Small intestine (tissue), 16 donors: ENCODE measurements around the gene GPHB5. TPM values are rescaled to one million over a fixed set of nuclear protein-coding genes. Genes with fewer than 3 reads are reported as not detected.

Source experiments
- DNase-seq, 2 donors: peaks; one replicate each; pipeline versions ENCODE4 v3.0.0 to v3.0.0-alpha.2; 2013
- FAIRE-seq: peaks from 2 replicates; lab custom pipeline; 2012; peaks lifted over from hg19 to GRCh38; lab: Jason Lieb, UNC
- H3K27ac ChIP-seq, 3 donors: one replicate each; pipeline ENCODE4 v1.5.1; 2013; ENCODE audit warnings: low read length in 2 of 3, mild to moderate bottlenecking in 2 of 3, control low read depth in 1 of 3, inconsistent platforms in 1 of 3, low read depth in 1 of 3, moderate library complexity in 1 of 3
- H3K27me3 ChIP-seq, 3 donors: one replicate each; pipeline ENCODE4 v1.6.1; 2013; ENCODE audit warnings: low read length in 3 of 3, inconsistent platforms in 1 of 3; ENCODE audit not compliant: control insufficient read depth in 3 of 3, insufficient read depth in 3 of 3
- H3K36me3 ChIP-seq, 3 donors: one replicate each; pipeline ENCODE4 v1.6.1; 2013; ENCODE audit warnings: low read length in 3 of 3, inconsistent platforms in 1 of 3, low read depth in 1 of 3, mild to moderate bottlenecking in 1 of 3, moderate library complexity in 1 of 3; ENCODE audit not compliant: control insufficient read depth in 3 of 3, insufficient read depth in 2 of 3
- H3K4me1 ChIP-seq, 3 donors: one replicate each; pipeline ENCODE4 v1.6.1; 2013; ENCODE audit warnings: low read length in 2 of 3, inconsistent platforms in 1 of 3, low read depth in 1 of 3, mild to moderate bottlenecking in 1 of 3, moderate library complexity in 1 of 3; ENCODE audit not compliant: control insufficient read depth in 3 of 3, insufficient read depth in 2 of 3
- H3K4me3 ChIP-seq, 3 donors: one replicate each; pipeline ENCODE4 v1.5.1; 2013; ENCODE audit warnings: low read length in 3 of 3, control low read depth in 1 of 3, inconsistent platforms in 1 of 3, low read depth in 1 of 3, mild to moderate bottlenecking in 1 of 3, moderate library complexity in 1 of 3
- H3K9me3 ChIP-seq, 2 donors: one replicate each; pipeline ENCODE4 v1.6.1; 2013; ENCODE audit warnings: low read depth in 1 of 2, low read length in 1 of 2; ENCODE audit not compliant: control insufficient read depth in 2 of 2, insufficient read depth in 1 of 2
- WGBS, 3 donors: extraction: QIAGEN DNeasy Blood & Tissue Kit; methylation state at CpG; one replicate each; pipeline ENCODE4 v1.1.7; 2013; 5-methylcytosine and 5-hydroxymethylcytosine counted together
- long read RNA-seq, 10 donors: transcript quantifications; one replicate each; lab custom pipeline, GENCODE V29; 2026
- polyA plus RNA-seq, 4 donors: library from polyadenylated mRNA; stranded (reverse) in 3 of 4; unstranded in 1 of 4; fragments of 200-250 nt in 3 of 4; fragments of 120-200 nt in 1 of 4; gene quantifications; one replicate each; pipeline versions ENCODE4 v1.2.1 to v1.2.3, GENCODE V29; 2013
- donor health status: healthy with polysubstance abuse.
- donor health status: control.
- donor health status: control.
- donor health status: Bipolar disorder and iron deficiency.
- donor health status: healthy.

Gene GPHB5, protein sequence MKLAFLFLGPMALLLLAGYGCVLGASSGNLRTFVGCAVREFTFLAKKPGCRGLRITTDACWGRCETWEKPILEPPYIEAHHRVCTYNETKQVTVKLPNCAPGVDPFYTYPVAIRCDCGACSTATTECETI
- polyA plus RNA-seq: not detected
- long read RNA-seq, donor 1: 0 reads
- long read RNA-seq, donor 2: 0 reads
- long read RNA-seq, donor 3: 0 reads
- long read RNA-seq, donor 4: 0 reads
- long read RNA-seq, donor 5: 0 reads
- long read RNA-seq, donor 6: 0 reads
- long read RNA-seq, donor 7: 0 reads
- long read RNA-seq, donor 8: 0 reads
- long read RNA-seq, donor 9: 0 reads
- long read RNA-seq, donor 10: 0 reads

DNA sequence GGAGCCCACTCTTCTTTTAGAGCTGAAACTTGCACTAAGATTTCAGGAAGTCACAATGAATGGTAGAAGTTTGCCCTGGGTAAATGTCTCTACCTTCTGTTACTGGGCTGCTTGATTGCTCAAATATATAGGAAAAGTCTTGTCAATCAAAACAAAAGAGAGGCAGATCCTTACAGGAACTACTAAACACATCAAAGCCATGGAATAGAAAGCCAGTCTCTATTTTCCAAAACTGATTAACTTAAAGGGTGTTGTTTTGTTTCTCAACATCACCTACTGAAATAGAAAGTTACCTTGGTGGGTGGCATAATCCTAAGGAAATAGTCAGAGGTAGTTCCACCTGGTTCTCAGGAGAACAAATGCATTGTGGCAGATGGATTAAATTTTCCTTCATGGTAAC lies at the start of gene GPHB5:
GPHB5 (minus strand) TSS at position 101 of the 400 bp plus-strand sequence. CDS start 1,086 bp downstream, outside the sequence.
- Histone ChIP-seq H3K4me3 (no peak within 1 kb of the TSS), H3K36me3 (no peaks in the 10 kb centered on the region), H3K9me3 (no peaks in the 10 kb centered on the region), H3K4me1 (no peaks in the 10 kb centered on the region), H3K27me3 (peaks cover 0 to 2% (median 0%) of the 10 kb centered on the region in 3 donors), H3K27ac (no peak within 1 kb of the TSS)
- no peak for DNase-seq
- no peak for FAIRE-seq

DNA sequence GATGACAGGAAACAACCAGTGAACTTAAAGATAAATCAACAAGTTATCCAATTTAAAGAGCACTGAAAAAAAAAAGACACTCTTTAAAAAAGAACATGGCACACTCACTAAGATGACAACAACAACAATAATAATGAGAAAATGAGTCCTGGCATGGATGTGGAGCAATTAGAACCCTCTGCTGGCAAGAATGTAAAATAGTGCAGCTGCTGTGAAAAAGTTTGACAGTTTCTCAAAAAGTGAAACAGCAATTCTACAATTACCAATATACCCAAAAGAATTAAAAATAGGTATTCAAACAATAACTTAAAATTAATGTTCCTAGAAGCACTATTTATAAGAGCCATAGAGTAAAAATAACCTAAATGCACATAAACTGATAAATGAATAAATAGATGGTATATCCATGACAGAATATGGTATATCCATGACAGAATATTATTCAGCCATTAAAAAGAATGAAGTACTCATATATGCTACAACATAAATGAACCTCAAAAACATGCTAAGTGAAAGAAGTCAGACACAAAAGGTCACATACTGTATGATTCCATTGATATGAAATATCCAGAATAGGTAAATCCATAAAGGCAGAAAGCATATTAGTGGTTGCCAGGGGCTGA lies 49.1 kb upstream of the GPHB5 start:
- Histone ChIP-seq H3K4me1 (no peaks in the 10 kb centered on the region), H3K27me3 (no peaks in the 10 kb centered on the region), H3K9me3 (peaks cover 0 to 3% of the 10 kb centered on the region in 2 donors), H3K4me3 (no peak overlapping the region), H3K36me3 (peaks cover 0 to 2% (median 1%) of the 10 kb centered on the region in 3 donors), H3K27ac (no peak overlapping the region)
- DNase-seq: no peak
- no peak for FAIRE-seq

DNA sequence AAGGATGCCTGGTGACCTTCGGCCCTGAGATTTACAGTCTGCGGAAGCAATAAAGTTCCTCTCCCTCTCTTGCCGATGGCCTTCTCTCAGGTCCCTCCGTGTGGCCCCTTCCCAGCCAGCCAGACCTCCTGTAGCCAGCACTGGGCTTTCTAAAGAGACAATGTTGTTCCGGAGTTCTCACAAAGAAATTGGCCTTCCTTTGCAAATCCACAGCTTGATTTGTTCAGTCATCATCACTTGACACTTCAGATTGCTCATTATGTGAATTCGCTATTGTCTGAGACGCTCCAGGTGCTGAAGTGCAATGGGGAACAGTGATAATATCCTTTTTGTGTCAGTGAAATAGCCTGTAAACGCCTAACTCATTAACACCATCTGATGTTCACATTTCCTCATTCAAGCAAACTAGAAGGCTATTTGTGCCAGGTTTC lies 43.7 kb upstream of the GPHB5 start:
- H3K4me1 ChIP-seq: no peaks in the 10 kb centered on the region
- peak overlapping the region in 1 of 3 donors; percentile 42 for H3K27ac ChIP-seq
- no peaks in the 10 kb centered on the region for H3K36me3 ChIP-seq
- no peaks in the 10 kb centered on the region for H3K9me3 ChIP-seq
- FAIRE-seq: no peak
- peak; percentile 9 to 73 for DNase-seq
- H3K27me3 ChIP-seq: no peaks in the 10 kb centered on the region
- WGBS, 3 donors: 12 to 37% (median 28%) methylated on average over 8 of the region's 8 CpGs
- H3K4me3 ChIP-seq: no peak overlapping the region

DNA sequence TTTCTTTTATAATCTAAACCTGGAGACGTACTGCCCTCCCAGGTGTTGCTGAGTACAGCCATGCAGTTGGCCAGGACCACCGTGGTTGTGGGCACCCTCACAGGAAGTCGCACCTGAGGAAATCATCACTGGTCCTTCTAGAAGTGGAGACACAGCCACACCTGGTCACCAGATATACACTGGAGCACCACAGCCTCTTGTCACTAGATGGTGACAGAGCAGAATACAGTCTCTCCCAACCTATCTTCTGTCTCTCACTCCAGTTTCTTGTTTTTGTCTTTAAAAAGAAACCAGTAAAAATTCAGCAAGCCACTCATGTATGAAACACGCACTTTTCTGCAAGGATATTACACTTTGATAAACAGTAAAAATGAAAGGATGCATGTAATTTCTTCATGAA lies 43.1 kb upstream of the GPHB5 start:
- H3K27me3 ChIP-seq: no peaks in the 10 kb centered on the region
- no peaks in the 10 kb centered on the region for H3K4me1 ChIP-seq
- no peaks in the 10 kb centered on the region for H3K36me3 ChIP-seq
- FAIRE-seq: no peak
- DNase-seq: peak; percentile 2 to 31
- no peak overlapping the region for H3K27ac ChIP-seq
- 42 to 64% (median 43%) methylated on average over 4 of the region's 4 CpGs for WGBS, 3 donors
- H3K9me3 ChIP-seq: no peaks in the 10 kb centered on the region
- H3K4me3 ChIP-seq: no peak overlapping the region

DNA sequence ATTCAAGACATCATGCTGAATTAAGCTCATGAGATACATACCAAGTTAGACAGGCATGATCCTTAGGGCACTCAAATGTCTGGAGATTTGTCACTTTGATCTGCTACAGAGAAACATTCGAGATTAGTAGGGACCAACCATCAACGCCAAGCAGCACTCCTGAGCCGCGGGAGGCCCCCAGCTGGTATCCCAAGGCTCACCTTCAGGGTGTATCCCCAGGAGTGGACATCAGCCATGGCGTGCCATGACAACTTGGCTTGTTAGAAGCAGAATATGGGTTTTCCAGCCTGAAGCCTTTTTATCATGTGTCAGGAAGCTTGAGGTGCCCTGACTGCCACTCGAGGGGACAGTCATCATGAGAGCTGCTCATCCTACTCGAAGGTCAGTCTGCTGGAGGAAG lies 39.1 kb upstream of the GPHB5 start:
- Histone ChIP-seq H3K4me1 (no peaks in the 10 kb centered on the region), H3K36me3 (no peaks in the 10 kb centered on the region), H3K4me3 (no peak overlapping the region), H3K27ac (no peak overlapping the region), H3K27me3 (peaks cover 0 to 2% (median 0%) of the 10 kb centered on the region in 3 donors), H3K9me3 (no peaks in the 10 kb centered on the region)
- FAIRE-seq: no peak
- 86 to 91% (median 87%) methylated on average over 7 of the region's 7 CpGs for WGBS, 3 donors
- no peak for DNase-seq

DNA sequence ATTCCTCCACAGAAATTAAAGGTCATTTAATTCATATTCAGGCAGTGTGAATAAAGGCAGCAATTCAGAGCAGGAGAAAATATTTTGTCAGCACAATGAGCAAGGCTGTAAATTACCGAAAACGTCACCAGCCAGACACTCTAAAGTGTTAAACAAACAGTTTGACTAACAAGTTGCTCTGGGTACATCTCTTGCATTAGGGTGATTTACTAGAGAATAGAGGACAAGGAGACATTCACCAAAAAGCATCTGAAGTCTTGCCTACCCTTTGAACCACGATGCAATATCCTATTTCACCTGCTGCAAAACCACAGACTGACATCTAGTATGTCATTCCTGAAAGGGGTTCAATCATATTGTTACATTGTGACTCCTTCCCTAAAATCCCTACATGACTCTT lies 27.1 kb upstream of the GPHB5 start:
- no peak for DNase-seq
- Histone ChIP-seq H3K36me3 (no peaks in the 10 kb centered on the region), H3K4me3 (no peak overlapping the region), H3K9me3 (no peaks in the 10 kb centered on the region), H3K27me3 (no peaks in the 10 kb centered on the region), H3K27ac (no peak overlapping the region), H3K4me1 (no peaks in the 10 kb centered on the region)
- no peak for FAIRE-seq
- WGBS, 3 donors: 36 to 56% (median 50%) methylated on average over 3 of the region's 3 CpGs

DNA sequence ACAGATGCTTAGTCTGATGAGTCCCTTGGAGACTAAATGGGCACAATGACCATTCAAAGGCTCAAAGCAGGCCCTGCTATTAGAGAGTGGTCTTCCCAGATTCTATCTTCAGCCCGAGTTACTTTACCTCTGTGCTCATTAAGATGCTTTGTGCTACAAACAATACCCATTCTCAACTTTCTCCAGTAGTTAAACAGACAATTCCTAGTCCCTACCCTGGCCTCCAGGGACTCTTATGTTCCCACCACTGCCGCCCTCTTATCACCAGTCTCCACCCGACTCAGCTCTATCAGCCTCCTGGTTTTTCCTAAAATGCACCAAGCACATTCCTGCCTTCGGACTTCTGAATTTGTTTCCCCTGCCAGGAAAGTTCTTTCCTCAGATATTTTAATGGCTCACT lies 25.6 kb upstream of the GPHB5 start:
- 46 to 64% (median 59%) methylated on average over 4 of the region's 4 CpGs for WGBS, 3 donors
- DNase-seq (no peak), FAIRE-seq (no peak)
- Histone ChIP-seq H3K4me1 (no peaks in the 10 kb centered on the region), H3K27ac (no peak overlapping the region), H3K4me3 (no peak overlapping the region), H3K36me3 (no peaks in the 10 kb centered on the region), H3K9me3 (no peaks in the 10 kb centered on the region), H3K27me3 (no peaks in the 10 kb centered on the region)

DNA sequence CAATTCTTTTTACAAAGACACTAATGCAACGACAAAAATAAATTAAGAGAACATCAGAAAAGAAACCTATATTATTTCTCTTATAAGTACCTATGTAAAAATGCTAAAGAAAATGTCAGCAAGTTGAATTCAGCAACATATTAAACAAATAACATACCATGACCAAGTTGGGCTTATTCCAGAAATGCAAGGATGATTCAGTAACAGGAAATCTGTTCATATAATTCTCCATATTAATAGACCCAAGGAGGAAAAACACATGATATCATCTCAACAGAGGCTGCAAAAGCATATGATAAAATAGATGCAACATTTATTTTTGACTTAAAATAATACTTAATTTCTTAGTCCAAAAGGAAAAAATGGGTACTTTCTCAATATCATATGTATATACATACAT lies 25.1 kb upstream of the GPHB5 start:
- FAIRE-seq: no peak
- Histone ChIP-seq H3K27me3 (no peaks in the 10 kb centered on the region), H3K4me3 (no peak overlapping the region), H3K27ac (no peak overlapping the region), H3K9me3 (no peaks in the 10 kb centered on the region), H3K36me3 (no peaks in the 10 kb centered on the region), H3K4me1 (no peaks in the 10 kb centered on the region)
- 81 to 88% (median 82%) methylated on average over 1 of the region's 1 CpG for WGBS, 3 donors
- DNase-seq: no peak
